MG63 (cell line): ENCODE results near the gene BCAS1. TPM values are rescaled to one million over a fixed set of nuclear protein-coding genes. Genes with fewer than 3 reads are reported as not detected.
"Not testable (repeated sequence)": the region's sequence is repeated elsewhere in the genome, so short reads cannot be mapped to it uniquely, and the experiment has no call there.

Experiments
- DNase-seq: peaks from one replicate; pipeline ENCODE4 v3.0.0-alpha.2; 2020
- H3K27me3 ChIP-seq: fragments of 250-450 bp; sonication (Bioruptor Pico); 2 replicates; pipeline ENCODE4 v1.5.1; 2020; ENCODE audit warnings: mild to moderate bottlenecking, moderate library complexity
- H3K36me3 ChIP-seq: fragments of 250-450 bp; sonication (Bioruptor Pico); 2 replicates; pipeline ENCODE4 v1.5.1; 2020; ENCODE audit warnings: mild to moderate bottlenecking, moderate library complexity
- H3K4me3 ChIP-seq: fragments of 250-450 bp; sonication (Bioruptor Pico); 2 replicates; pipeline ENCODE4 v1.5.1; 2020; ENCODE audit warnings: mild to moderate bottlenecking, moderate library complexity
- H3K9me3 ChIP-seq: fragments of 250-450 bp; sonication (Bioruptor Pico); 2 replicates; pipeline ENCODE4 v1.5.1; 2020; ENCODE audit warnings: mild to moderate bottlenecking, moderate library complexity
- total RNA-seq: library from RNA; depleted of rRNA; stranded (reverse); fragments of >200 nt; shearing (Covaris generic); gene quantifications from 2 replicates; pipeline ENCODE4 v1.2.3, GENCODE V29; 2014; ENCODE audit warnings: low replicate concordance

Gene BCAS1
- total RNA-seq, 1 experiment from 2014 or later = not detected

- Histone ChIP-seq H3K4me3 (no peak overlapping the region), H3K27me3 (no peaks in the 10 kb centered on the region), H3K9me3 (peaks cover 7% of the 10 kb centered on the region), H3K36me3 (no peaks in the 10 kb centered on the region)
- DNase-seq = no peak
Observed at GRCh38 chr20:53977391-53977790, 93.0 kb downstream of the BCAS1 start.

- Histone ChIP-seq H3K9me3 (peaks cover 7% of the 10 kb centered on the region), H3K4me3 (no peak overlapping the region), H3K36me3 (no peaks in the 10 kb centered on the region), H3K27me3 (no peaks in the 10 kb centered on the region)
- DNase-seq = no peak
Observed at GRCh38 chr20:53975761-53976160, 94.6 kb downstream of the BCAS1 start.

- Histone ChIP-seq H3K4me3 (no peak overlapping the region), H3K27me3 (no peaks in the 10 kb centered on the region), H3K9me3 (peaks cover 7% of the 10 kb centered on the region), H3K36me3 (no peaks in the 10 kb centered on the region)
- DNase-seq = no peak
Observed at GRCh38 chr20:53974785-53975555, 95.4 kb downstream of the BCAS1 start.

GRCh38 chr20:53973882-53974281 is 96.5 kb downstream of the BCAS1 start:
- DNase-seq, H3K27me3 ChIP-seq, H3K36me3 ChIP-seq, H3K4me3 ChIP-seq, H3K9me3 ChIP-seq: not testable (repeated sequence)

- Histone ChIP-seq H3K36me3 (no peaks in the 10 kb centered on the region), H3K27me3 (no peaks in the 10 kb centered on the region), H3K4me3 (no peak overlapping the region), H3K9me3 (peaks cover 7% of the 10 kb centered on the region)
- DNase-seq = no peak
Observed at GRCh38 chr20:53972179-53972578, 98.2 kb downstream of the BCAS1 start.

- Histone ChIP-seq H3K27me3 (no peaks in the 10 kb centered on the region), H3K9me3 (peaks cover 7% of the 10 kb centered on the region), H3K36me3 (no peaks in the 10 kb centered on the region), H3K4me3 (no peak overlapping the region)
- DNase-seq = no peak
Observed at GRCh38 chr20:53971096-53971683, 99.2 kb downstream of the BCAS1 start.

- H3K36me3 ChIP-seq = no peaks in the 10 kb centered on the region
- no peak overlapping the region for H3K4me3 ChIP-seq
- peaks cover 7% of the 10 kb centered on the region for H3K9me3 ChIP-seq
- H3K27me3 ChIP-seq = no peaks in the 10 kb centered on the region
- DNase-seq = no peak
Observed at GRCh38 chr20:53970232-53970631, 100.2 kb downstream of the BCAS1 start.

GRCh38 chr20:53967527-53967926 is 102.9 kb downstream of the BCAS1 start:
- Histone ChIP-seq H3K27me3 (no peaks in the 10 kb centered on the region), H3K4me3 (no peak overlapping the region), H3K36me3 (no peaks in the 10 kb centered on the region), H3K9me3 (no peaks in the 10 kb centered on the region; the same call in 1 of the 2 replicates)
- DNase-seq = no peak

- Histone ChIP-seq H3K9me3 (no peaks in the 10 kb centered on the region; the same call in 1 of the 2 replicates), H3K36me3 (no peaks in the 10 kb centered on the region), H3K4me3 (no peak overlapping the region), H3K27me3 (no peaks in the 10 kb centered on the region)
- no peak for DNase-seq
Observed at GRCh38 chr20:53966774-53967398, 103.5 kb downstream of the BCAS1 start.

GRCh38 chr20:53964501-53965253 is 105.7 kb downstream of the BCAS1 start:
- Histone ChIP-seq H3K4me3 (no peak overlapping the region), H3K36me3 (no peaks in the 10 kb centered on the region)

GRCh38 chr20:53964067-53964466 is 106.3 kb downstream of the BCAS1 start:
- DNase-seq = no peak
- Histone ChIP-seq H3K9me3 (no peaks in the 10 kb centered on the region), H3K27me3 (no peaks in the 10 kb centered on the region), H3K4me3 (no peak overlapping the region), H3K36me3 (no peaks in the 10 kb centered on the region)

More at GRCh38 chr20:53964501-53965253, 105.7 kb downstream of the BCAS1 start:
- no peaks in the 10 kb centered on the region for H3K27me3 ChIP-seq
- H3K9me3 ChIP-seq = no peaks in the 10 kb centered on the region
- no peak for DNase-seq

- Histone ChIP-seq H3K36me3 (no peaks in the 10 kb centered on the region), H3K27me3 (no peaks in the 10 kb centered on the region), H3K9me3 (no peaks in the 10 kb centered on the region), H3K4me3 (no peak overlapping the region)
- DNase-seq = no peak
Observed at GRCh38 chr20:53963635-53964034, 106.8 kb downstream of the BCAS1 start.

GRCh38 chr20:53962388-53962787 is 108.0 kb downstream of the BCAS1 start:
- Histone ChIP-seq H3K36me3 (no peaks in the 10 kb centered on the region), H3K9me3 (no peaks in the 10 kb centered on the region), H3K4me3 (no peak overlapping the region), H3K27me3 (no peaks in the 10 kb centered on the region)
- no peak for DNase-seq

- Histone ChIP-seq H3K36me3 (no peaks in the 10 kb centered on the region), H3K9me3 (no peaks in the 10 kb centered on the region), H3K27me3 (no peaks in the 10 kb centered on the region), H3K4me3 (no peak overlapping the region)
- no peak for DNase-seq
Observed at GRCh38 chr20:53961527-53961926, 108.9 kb downstream of the BCAS1 start.

GRCh38 chr20:53960579-53961272 is 109.7 kb downstream of the BCAS1 start:
- peak; percentile 16 for DNase-seq
- Histone ChIP-seq H3K4me3 (no peak overlapping the region), H3K27me3 (no peaks in the 10 kb centered on the region), H3K9me3 (no peaks in the 10 kb centered on the region), H3K36me3 (no peaks in the 10 kb centered on the region)

- no peaks in the 10 kb centered on the region for H3K36me3 ChIP-seq
- no peaks in the 10 kb centered on the region for H3K9me3 ChIP-seq
- peak; percentile 13 for DNase-seq
- H3K4me3 ChIP-seq = no peak overlapping the region
- no peaks in the 10 kb centered on the region for H3K27me3 ChIP-seq
Observed at GRCh38 chr20:53959911-53960578, 110.3 kb downstream of the BCAS1 start.
